Lung (tissue), 12 donors: ENCODE measurements around the gene GEN1. TPM values are rescaled to one million over a fixed set of nuclear protein-coding genes. Genes with fewer than 3 reads are reported as not detected.

ENCODE experiments used
- ATAC-seq: fragments of 200-7000 bp; cut with Tn5 transposase; one replicate; pipeline ENCODE4 v1.9.1; 2020; ENCODE audit warnings: moderate number of reproducible peaks; ENCODE audit not compliant: insufficient read depth, low FRiP score
- DNase-seq, 3 donors: peaks; one replicate each; pipeline ENCODE4 v3.0.0-alpha.2; 2013 to 2017
- H3K27ac ChIP-seq, 2 donors: one replicate each; pipeline ENCODE4 v1.5.1; 2013; ENCODE audit warnings: mild to moderate bottlenecking in 2 of 2, moderate library complexity in 2 of 2, control low read depth in 1 of 2, inconsistent platforms in 1 of 2, low read depth in 1 of 2, low read length in 1 of 2
- H3K27me3 ChIP-seq, 3 donors: one replicate each; pipeline ENCODE4 v1.5.1; 2013; ENCODE audit warnings: low read length in 2 of 3; ENCODE audit not compliant: control insufficient read depth in 3 of 3, insufficient read depth in 3 of 3
- H3K36me3 ChIP-seq, 4 donors: one replicate each; pipeline ENCODE4 v1.5.1; 2013; ENCODE audit warnings: low read length in 4 of 4, mild to moderate bottlenecking in 1 of 4, moderate library complexity in 1 of 4; ENCODE audit not compliant: control insufficient read depth in 4 of 4, insufficient read depth in 4 of 4
- H3K4me1 ChIP-seq, 5 donors: one replicate each; pipeline ENCODE4 v1.5.1; 2013; ENCODE audit warnings: low read length in 5 of 5, mild to moderate bottlenecking in 2 of 5, moderate library complexity in 1 of 5; ENCODE audit not compliant: control insufficient read depth in 5 of 5, insufficient read depth in 5 of 5
- H3K4me3 ChIP-seq: one replicate; pipeline ENCODE4 v1.5.1; 2013; ENCODE audit warnings: mild to moderate bottlenecking, control low read depth, moderate library complexity
- H3K9ac ChIP-seq, 2 donors: one replicate each; pipeline ENCODE4 v1.5.1; 2013; ENCODE audit warnings: low read length in 2 of 2, control low read depth in 1 of 2; ENCODE audit not compliant: insufficient read depth in 1 of 2
- H3K9me3 ChIP-seq, 4 donors: one replicate each; pipeline ENCODE4 v1.5.1; 2013; ENCODE audit warnings: low read length in 3 of 4, mild to moderate bottlenecking in 1 of 4, moderate library complexity in 1 of 4; ENCODE audit not compliant: control insufficient read depth in 4 of 4, insufficient read depth in 3 of 4
- WGBS, 2 donors: extraction: QIAGEN DNeasy Blood & Tissue Kit; methylation state at CpG; one replicate each; pipeline ENCODE4 v1.1.7; 2013; 5-methylcytosine and 5-hydroxymethylcytosine counted together
- polyA plus RNA-seq, 2 donors: library from polyadenylated mRNA; stranded (reverse); fragments of 200-250 nt; gene quantifications; one replicate each; pipeline ENCODE4 v1.2.1, GENCODE V29; 2013
- total RNA-seq, 2 donors: library from RNA; depleted of rRNA in 1 of 2; stranded (reverse); fragments of >200 nt in 1 of 2; gene quantifications; one replicate each; pipeline ENCODE4 v1.2.1, GENCODE V29; 2014 to 2021
- TF ChIP-seq, protein P1 (sequence below): IDR thresholded peaks from 2 replicates; pipeline ENCODE4 v1.5.1; 2012; ENCODE audit warnings: mild to moderate bottlenecking; ENCODE audit errors: control extremely low read depth, extremely low read depth
- donor health status: control.
- donor health status: control.
- donor health status: Bipolar disorder and iron deficiency.
- donor health status: healthy.
- donor health status: DM: yes; HTN: yes; CAD: no.

Gene GEN1
- total and polyA plus RNA-seq, 4 donors, result 1.8 to 10.6 (median 4.0) TPM

DNA sequence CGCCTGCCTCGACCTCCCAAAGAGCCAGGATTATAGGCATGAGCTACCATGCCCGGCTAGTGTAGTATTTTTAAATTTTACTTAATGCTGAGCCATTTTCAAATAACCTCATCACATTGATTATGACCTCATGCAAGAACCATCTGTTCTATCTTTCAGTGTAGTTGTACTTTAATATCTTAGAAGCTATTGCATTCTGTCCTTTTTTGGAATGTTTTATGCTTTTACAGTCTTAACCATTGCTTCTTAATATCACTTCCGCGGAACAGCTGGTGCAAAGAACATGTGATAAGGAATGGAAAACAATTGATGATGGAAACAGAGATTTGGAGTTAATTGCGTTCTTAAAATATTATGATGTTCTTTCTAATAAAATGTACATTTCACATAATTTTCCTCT is 2.7 kb downstream of the GEN1 start:
- no peak overlapping the region for H3K9ac ChIP-seq
- peaks cover 0 to 29% (median 8%) of the 10 kb centered on the region in 5 donors for H3K4me1 ChIP-seq
- no peaks in the 10 kb centered on the region for H3K27me3 ChIP-seq
- no peaks in the 10 kb centered on the region for H3K9me3 ChIP-seq
- WGBS, 2 donors, result 92 to 97% methylated on average over 6 of the region's 6 CpGs
- H3K27ac ChIP-seq, result peak overlapping the region in 1 of 2 donors; percentile 21
- TF ChIP-seq, protein P1, sequence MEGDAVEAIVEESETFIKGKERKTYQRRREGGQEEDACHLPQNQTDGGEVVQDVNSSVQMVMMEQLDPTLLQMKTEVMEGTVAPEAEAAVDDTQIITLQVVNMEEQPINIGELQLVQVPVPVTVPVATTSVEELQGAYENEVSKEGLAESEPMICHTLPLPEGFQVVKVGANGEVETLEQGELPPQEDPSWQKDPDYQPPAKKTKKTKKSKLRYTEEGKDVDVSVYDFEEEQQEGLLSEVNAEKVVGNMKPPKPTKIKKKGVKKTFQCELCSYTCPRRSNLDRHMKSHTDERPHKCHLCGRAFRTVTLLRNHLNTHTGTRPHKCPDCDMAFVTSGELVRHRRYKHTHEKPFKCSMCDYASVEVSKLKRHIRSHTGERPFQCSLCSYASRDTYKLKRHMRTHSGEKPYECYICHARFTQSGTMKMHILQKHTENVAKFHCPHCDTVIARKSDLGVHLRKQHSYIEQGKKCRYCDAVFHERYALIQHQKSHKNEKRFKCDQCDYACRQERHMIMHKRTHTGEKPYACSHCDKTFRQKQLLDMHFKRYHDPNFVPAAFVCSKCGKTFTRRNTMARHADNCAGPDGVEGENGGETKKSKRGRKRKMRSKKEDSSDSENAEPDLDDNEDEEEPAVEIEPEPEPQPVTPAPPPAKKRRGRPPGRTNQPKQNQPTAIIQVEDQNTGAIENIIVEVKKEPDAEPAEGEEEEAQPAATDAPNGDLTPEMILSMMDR, result no peak
- no peak overlapping the region for H3K4me3 ChIP-seq
- DNase-seq, result no peak
- ATAC-seq, result no peak
- H3K36me3 ChIP-seq, result no peaks in the 10 kb centered on the region

- no peak for DNase-seq
- no peaks in the 10 kb centered on the region for H3K36me3 ChIP-seq
- no peaks in the 10 kb centered on the region for H3K9me3 ChIP-seq
- no peak overlapping the region for H3K4me3 ChIP-seq
- H3K27ac ChIP-seq, result no peak overlapping the region
- peaks cover 0 to 25% (median 7%) of the 10 kb centered on the region in 5 donors for H3K4me1 ChIP-seq
- no peak for ATAC-seq
- TF ChIP-seq, protein P1, result no peak
- WGBS, 2 donors, result 74 to 79% methylated on average over 2 of the region's 2 CpGs
- H3K9ac ChIP-seq, result no peak overlapping the region
- no peaks in the 10 kb centered on the region for H3K27me3 ChIP-seq
These were observed 3.4 kb downstream of the GEN1 start for GRCh38 chr2:17757321-17757720.

GRCh38 chr2:17758118-17758517 is 4.2 kb downstream of the GEN1 start:
- Histone ChIP-seq H3K36me3 (no peaks in the 10 kb centered on the region), H3K4me1 (peaks cover 0 to 19% (median 3%) of the 10 kb centered on the region in 5 donors), H3K27ac (no peak overlapping the region), H3K4me3 (no peak overlapping the region), H3K27me3 (no peaks in the 10 kb centered on the region), H3K9me3 (no peaks in the 10 kb centered on the region), H3K9ac (no peak overlapping the region)
- no peak for DNase-seq
- TF ChIP-seq, protein P1, result no peak
- ATAC-seq, result no peak
- 40 to 70% methylated on average over 3 of the region's 3 CpGs for WGBS, 2 donors

GRCh38 chr2:17759805-17760204 is 5.9 kb downstream of the GEN1 start:
- H3K9ac ChIP-seq, result no peak overlapping the region
- peaks cover 0 to 1% (median 0%) of the 10 kb centered on the region in 4 donors for H3K36me3 ChIP-seq
- H3K9me3 ChIP-seq, result no peaks in the 10 kb centered on the region
- H3K4me3 ChIP-seq, result no peak overlapping the region
- peak in 1 of 3 donors; percentile 12 for DNase-seq
- H3K4me1 ChIP-seq, result peaks cover 0 to 14% (median under 1%) of the 10 kb centered on the region in 5 donors
- H3K27me3 ChIP-seq, result no peaks in the 10 kb centered on the region
- ATAC-seq, result no peak
- WGBS, 2 donors, result 40 to 75% methylated on average over 2 of the region's 2 CpGs
- H3K27ac ChIP-seq, result no peak overlapping the region
- TF ChIP-seq, protein P1, result no peak
